NAMALWA (cell line): ENCODE data around the gene ANKRD13B.
A peak's percentile ranks its signal among the peaks of the same experiment; 100 is the strongest.

Experiments used
- DNase-seq: peaks from one replicate; pipeline ENCODE4 v3.0.0-alpha.2; 2015; ENCODE audit warnings: low spot score

The ANKRD13B gene

DNA sequence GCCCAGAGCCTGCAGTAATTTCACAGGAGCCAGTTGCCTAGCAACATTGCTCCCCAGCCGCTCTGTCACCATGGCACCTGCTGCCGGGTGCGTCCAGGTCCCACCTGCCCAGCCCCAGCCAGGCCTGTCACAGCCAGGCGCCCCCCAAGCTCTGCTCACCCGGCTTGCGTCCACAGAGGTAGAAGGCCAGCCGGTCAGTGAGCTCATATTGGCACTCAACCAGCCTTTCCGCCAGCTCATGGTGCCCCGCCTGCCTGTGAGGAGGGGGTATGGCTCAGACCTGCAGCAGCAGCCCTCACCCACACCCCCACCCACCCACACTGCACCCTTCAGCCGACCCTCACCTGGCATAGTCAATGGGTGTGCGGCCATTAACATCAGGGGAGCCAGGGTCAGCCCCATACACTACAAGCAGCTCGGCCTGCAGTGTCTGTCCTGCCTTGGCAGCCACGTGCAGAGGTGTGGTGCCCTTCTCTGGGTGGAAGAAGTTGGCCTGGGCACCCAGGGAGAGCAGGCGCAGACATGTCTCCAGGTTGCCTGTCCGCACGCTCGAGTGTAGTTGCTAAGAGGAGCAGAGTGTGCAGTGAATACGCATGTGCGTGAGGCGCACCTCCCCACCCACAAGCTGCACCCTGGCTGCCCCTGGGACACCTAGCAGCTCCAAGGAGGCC is 11.2 kb upstream of the ANKRD13B start:
- no peak for DNase-seq

DNA sequence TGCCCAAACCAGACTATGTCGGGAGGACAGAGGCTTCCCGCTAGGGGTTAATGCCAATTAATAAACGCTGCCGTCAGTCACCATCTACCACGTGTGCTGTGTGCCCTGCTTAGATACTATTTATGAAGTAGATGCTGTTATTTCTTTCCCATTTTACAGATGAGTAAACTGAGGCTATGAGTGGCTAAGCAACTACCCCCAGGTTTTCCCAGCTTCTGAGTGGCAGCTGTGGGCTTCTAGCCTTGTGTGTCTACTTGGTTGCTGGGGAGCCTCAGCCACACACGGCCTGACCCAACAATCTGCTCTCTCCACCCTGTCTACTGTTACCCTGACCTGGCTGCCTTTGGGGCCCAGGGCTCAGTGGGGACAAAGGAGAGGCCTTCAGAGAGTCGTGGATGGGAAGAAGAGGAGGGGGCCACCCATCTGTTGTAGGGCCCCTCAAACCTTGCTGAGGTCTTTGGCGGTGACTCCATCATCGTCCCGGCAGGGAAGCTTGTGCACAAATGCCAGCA is 10.6 kb upstream of the ANKRD13B start:
- no peak for DNase-seq

DNA sequence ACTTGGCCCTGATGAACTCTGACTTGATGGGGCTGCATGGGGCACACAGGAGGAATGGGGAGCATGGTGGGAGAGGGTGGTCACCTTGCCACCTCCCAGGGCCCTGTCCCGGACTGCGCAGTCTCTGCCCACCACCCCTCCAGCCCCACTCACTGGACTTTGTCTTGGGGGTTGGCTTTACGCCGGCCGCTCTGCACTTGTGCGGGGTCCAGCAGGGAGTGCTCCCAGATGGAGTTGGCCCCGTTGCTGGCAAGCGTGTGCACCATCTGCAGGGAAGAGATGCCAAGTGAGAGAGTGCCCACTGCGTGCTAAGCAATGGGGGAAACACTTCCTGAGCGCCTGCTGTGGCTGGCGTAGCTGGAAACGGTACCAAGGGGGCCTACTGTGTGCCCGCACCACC is 10.2 kb upstream of the ANKRD13B start:
- no peak for DNase-seq

DNA sequence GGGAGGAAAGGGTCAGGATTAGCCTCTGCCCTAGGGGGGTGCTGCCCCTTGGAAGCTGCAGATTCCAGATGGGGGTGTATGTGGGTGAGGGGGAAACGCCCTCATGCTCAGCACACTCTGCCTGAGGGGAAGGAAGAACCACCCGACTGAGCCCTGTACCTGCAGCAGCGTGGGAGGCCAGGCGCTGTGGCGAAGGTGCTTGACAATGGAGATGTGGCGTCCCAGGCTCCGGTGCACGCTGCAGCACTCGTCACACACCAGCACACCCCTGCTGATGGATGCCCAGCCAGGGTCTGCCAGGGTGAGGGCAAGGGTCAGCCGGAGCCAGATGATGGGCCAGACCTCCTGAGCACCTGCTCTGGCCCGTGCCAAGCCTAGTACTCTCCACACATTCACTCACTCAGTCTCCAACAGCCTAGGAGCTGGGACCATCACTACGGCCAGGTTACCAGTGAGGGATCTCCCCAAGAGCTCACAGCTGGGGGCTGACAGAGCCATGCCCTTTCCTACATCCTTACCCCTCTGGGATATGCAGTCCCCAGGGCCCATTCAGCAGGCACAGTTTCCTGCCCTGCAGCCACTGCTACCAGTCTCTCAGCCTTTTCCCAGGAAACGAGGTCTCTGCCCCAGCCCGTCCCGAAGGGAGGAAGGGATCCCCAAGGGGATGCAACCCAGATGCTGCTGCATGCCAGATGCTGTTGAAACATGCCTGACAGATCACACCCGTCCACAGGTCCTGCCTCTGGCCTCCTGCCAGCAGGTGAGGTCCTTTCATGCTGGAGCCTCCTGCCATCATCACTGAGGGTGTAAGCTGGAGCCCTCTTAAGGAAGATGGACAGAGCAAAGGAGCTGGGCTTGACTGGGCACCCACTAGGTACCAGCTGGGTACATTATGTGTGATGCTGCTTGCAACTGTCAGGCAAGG is 9.3 kb upstream of the ANKRD13B start:
- DNase-seq = no peak

DNA sequence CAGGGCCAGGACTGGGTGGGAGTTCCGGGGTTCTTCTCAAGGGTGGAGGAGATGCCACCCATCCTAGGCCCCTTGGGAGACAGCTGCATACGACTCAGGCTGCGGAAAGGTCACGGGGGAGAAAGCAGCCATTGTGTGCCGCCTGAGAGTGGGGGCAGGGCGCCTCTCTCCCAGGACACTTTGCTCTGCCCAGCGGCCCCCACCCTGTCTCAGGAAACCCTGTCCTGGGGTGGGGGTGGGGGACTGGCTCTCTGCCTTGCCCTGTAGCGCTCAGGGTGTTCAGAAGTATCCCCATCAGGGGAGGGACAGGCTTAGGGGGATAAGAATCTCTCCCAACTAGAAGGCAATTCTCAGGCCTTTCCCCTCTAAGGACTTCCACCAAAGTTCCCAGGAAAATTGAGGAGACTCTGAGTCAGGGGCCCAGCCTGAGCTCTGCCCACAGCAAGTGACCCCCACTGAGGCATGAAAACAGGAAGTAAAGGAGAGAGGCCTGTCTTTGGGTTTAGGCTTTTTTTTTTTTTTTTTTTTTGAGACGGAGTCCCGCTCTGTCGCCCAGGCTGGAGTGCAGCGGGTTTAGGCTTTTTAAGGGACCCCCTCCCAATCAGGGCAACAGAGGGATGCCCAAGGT is 8.4 kb upstream of the ANKRD13B start:
- peak; percentile 44 for DNase-seq

DNA sequence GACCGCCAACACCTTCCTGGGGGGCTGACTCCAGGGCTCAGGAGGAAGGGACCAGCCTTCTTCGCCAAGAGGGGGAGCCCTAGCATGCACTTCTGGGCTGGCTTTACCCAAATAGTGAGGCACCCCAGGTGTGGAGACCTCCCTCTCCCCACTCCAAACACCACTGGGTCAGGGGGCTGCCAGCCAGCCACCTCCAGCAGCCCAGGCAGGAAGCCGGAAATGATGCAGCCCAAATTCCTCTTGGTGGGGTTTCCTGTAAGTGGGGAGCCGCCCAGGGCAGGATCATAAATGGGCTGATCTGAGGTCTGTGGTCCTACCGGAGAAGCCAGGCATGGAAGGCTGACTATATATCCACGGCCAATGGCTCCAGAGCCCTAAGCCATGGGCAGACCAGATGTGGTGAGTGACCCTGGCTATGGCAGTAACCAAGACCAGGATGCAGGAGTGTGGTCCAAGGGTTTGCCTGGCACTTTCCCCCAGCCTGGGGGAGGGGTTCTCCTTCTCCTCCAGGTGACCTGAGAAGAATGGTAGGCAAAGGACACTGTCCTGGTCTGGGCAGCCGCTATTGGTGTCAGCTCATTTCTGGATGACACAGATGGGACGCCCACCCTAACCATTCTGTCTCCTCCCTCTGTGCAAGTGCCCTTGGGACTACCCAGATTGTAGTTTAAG is 7.7 kb upstream of the ANKRD13B start:
- DNase-seq = peak; percentile 49

DNA sequence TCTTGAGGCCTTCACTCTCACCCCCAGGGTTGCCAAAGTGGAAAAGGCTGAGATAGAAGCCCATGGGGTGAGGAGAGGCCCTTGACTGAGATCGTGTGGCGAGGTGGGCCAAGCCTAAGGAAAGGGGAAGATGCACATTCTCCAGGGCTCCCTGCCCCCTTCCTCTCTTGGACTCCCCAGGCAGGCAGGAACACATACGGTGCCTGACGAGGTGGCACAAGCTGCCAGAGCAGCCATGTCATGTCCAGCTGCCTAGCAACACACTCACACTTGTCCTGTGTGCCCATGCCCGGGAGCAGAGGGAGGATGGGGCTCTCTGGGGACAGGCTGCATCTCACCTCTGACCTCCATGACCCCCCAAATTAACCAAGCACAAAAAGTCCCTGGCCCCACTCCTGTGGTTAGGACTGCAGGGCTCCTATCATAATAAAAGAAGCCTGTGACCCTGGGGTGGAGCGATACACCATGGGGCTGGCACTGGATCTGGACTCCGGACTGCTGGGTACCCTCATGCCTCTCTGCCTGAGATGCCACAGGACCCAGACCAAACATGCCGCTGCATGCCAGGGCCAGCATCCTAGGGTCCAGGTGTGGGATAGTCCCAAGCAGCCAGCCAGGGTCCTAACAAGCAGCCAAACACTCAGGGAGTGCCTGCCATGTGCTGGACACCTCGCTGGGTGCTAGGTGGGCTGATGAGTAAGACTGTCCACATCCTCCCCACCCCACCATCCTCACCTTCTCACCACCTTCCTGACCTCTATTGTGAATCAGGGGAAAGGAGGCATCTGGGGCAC is 6.1 kb upstream of the ANKRD13B start:
- DNase-seq = no peak

DNA sequence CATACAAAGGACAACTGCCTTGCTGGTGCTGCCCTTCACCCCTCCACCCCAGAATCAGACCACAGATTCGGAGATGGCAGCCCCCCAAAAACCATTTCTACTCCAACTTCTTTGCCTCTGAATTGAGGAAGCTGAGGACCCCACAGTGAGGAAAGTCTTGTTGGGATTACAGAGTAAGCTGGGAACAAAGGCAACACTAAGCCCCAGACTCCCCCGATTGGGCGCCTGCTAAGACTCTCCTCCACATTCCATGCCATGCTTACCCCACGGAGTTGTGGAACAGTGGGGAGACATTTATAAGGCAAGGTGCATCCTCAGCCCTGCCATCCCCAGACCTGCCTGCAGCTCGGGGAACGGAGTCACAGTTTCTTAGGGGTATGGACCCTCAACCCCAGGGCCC is 5.3 kb upstream of the ANKRD13B start:
- no peak for DNase-seq

DNA sequence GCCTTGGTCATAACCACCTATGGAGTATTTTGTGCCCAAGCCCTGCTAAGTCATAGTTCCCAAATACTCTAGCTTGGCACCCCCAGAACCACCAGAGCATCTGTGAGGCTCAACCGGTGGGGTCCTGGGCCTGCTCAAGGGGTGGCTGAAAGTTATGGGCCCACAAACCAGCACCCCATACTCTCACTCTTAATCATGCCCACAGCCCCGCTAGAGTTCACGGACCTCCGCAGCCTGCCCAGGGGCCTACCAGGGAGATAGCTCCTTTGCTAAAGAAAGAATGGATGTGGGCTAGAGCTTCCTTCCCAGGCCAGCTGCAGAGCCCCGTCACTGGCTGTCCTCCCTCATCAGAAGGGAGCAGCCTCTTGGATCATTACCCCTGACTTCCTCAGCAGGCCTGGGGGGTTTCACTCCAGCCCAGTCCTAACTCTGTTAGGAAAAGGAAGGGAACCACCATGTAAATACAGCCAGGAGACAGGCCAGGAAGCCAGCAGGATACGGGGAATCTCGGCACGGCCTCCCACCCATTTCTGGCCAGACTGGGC is 4.8 kb upstream of the ANKRD13B start:
- no peak for DNase-seq

DNA sequence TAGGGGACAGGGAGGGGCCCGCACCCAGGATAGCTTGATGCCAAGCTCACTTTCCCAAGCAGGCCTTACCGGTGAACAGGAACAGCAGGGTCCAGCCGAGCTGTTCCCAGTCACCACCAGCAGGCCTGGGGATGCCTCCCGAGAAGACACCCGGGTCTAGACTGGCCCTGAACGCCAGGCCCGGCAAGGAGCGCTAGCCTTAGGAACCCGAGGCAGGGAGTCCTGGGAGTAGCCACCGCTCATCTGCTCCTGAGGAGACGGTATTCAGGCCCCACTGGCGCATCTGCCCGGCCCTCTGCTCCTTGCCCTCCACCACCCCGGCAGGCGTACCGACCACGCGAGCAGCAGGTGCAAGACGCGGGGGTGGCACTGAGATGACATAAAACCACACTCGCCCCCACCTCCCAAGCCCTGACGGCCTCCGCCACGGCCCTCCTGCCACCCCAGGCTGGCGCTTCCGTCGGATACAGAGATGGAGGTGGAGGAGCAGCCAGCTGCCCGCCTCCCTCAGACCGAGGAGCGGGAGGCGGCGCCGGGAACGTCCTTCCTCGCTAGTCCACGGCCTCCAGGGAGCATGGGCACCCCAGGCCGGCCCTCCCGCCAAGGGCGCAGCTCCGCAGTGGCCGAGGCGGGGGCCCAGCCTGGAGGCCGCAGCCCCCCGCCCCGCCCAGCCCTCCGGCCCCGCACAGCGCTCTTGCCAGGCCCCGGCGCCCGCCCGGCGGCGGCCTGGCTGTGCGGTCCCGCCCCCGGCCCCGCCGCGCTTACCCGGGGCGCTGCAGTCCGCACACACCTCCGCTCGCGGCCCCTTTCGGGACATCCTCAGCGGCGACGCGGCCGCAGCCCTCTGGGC is 4.1 kb upstream of the ANKRD13B start:
- DNase-seq = peak; percentile 64

DNA sequence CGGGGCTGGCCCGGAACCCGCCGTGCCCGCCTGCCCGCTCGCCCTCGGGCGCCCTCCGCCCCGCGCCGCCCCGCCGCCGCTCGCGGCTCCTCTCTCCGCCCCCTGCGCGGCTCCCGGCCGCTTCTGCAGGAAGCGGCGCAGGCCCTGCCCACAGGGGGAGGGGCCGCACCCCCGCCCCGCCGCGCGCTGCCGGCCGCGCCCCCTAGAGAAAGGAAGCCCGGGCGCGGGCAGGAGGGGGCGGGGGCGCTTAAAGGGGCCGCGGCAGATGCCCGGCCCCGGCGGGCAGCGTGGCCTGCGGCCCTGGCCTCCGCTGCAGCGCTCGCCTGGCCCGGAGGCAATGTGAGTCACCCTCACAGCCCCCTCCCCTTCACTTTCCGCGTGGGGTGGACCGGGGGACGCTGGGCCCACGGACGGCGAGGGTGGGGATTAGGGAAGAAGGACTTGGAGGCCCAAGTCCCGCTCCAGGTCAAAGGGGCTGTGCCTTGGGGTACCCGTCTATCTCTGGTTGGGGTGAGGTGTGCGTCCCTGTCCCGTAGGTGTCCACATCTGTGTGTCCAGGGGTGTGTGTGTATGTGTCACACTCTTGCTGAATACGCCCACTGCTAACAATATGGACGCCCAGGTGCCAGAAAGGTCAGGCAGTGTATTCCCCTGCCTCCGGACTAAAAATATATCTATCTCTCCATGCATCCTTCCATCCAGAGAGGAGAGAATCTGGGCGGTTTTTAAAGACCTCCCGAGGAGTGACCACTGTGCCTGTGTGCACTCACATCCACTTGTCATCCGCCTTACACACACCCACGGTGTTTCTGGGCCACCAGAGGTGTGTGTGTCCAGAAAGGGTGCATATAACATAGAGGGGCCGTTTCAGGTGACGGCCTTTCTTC is 3.2 kb upstream of the ANKRD13B start, which contains the start of gene GIT1:
Gene GIT1 (minus strand): TSS at position 125 of the 887 bp plus-strand sequence. CDS start 270 bp downstream, outside the sequence.
- peak; percentile 87 for DNase-seq

DNA sequence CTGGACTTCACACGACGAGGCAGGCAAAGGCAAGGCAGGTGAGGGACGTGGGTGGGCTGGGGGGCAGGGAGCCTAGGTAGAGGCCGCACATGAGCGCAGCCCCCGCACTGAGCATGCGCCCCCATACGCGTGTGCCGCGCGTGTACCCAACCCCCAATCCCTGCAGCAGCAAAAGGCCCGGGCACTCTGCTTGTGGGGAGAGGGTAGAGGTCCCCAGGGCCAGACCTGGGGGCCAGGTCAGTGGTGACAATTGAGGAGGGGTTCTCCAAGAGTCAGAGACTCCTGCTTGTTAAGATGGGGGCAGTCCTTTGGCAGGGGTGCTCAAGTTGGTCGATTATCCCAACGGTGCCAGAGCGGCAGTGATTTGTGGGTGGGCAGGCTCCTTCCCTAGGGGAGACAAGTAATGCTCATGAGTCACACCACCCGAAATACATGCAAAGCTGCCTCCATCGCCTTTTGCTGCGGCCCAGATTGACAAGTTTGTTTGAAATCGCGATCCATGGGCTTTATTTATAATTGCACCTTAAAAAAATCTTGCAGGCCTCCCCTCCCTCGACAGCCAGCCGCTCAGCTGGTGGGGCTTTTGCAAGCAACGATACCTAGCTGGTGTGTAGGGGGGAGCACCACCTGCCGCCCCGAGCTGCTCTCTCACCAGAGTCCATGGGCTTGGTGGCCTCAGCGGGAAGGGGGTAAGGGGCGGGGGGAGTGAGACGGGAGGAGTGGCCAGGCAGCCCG is 2.4 kb upstream of the ANKRD13B start:
- peak; percentile 55 for DNase-seq

DNA sequence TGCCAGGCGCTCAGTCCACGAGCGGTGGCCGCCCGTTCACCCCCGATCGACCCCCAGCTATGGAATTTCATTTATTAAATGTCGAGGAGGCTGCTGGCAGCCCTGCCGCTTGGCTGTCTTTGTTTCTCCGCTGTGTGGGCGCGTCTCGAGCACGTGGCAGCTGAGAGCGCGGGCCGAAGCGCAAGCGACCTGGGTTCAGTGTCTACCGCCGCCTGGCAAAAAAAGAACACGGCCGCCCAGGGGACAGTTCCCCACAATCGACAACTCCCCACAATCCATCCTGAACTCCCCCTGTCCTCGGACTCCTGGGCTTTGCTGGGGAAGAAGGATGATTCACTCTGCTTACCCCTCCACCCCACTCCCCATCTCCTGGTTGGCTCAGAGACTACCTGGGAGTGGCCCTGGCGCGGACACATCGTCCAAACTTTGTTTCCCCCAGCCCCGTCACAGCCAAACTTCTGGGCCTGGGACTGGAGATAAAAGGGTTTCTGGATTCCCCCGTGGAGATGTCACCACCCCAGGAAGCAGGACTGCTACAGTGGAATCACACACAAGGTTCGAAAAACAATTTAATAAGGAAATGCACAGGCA is 1.7 kb upstream of the ANKRD13B start:
- DNase-seq = peak; percentile 61

DNA sequence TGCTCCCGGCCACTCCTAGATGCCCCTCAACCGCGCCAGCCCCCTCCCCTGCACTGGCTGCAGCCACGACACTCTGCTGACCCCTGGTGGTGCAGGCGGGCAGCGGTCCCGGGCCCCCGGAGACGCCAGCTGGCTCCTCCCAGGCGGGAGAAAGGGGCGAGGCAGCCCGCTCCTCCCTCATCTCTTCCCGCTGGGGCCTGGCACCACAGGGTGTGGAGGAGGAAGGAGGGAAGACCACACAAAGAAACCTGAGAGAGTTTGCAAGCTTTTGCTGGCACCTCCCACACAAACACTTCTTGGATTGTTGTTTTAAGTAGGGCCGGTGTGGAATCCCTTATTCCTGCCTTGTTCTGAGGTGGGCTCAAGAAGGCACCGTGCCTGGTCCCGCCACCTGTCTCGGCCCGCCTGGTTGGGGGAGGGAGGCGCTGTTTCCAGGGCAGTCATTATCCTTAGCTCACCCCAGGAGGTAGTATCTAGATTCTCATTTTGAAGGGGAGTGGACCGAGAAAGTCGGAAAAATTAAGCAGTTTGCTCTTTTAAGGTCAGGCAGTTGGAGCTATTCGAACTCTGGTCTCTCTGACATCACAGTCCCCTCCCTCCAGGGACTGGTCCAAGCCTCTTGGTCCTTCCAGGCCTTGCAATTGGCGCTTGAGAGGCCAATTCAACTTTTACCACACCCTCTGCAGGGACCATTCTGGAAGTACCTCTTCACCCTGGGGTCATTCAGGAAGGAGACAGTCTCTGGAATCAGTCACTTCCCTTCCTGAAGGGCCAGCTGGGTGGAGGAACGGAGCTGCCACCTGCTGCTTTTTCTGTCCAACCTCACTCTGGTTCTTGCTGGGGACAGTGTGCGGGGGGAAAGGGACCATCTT is 959 bp upstream of the ANKRD13B start:
- DNase-seq = peak; percentile 83

DNA sequence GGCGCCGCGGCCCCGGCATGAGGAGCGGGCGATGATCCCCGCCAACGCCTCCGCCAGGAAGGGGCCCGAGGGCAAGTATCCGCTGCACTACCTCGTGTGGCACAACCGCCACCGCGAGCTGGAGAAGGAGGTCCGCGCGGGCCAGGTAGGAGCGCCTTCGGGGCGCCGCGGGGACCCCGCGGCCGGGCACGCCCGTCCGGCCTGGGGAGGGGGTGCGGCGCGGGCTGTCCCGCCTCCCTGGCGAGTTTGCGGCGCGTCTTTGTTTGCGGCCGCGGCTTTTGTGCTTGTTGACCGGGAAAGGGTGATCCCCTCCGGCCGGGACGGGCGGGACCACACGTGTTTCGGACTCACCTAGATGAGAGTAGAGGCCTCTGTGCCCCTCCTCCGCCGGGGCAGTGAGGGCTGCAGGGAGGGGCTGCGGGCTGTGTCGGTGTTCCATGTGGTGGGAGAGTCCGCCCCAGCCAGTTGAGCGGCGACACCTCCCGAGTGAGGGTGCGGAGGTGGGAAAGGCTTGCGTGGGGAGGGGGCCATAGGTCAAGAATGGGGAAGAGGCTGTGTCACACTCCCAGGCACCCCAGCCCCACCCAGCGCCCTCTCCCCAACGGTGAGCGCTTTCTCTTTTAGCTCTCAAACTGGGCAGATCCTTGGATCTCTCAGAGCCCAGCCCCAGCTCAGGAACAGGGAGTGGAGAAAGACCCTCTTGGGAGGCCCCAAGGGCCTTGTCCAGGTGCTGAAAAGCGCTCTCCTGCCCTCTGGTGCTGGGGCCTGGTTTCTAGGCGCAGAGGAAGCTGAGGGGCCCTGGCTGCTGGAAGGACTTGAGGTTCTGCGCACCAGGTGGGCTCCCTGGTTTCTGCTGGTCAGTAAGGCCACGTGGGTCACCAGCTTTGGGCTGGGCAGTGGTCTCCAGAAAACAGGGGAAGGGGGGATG is 923 bp downstream of the ANKRD13B start:
- DNase-seq = peak; percentile 62
